SIG-M5 treated with dmso at 0.1 percent for 504 hours (cell line): ENCODE results near the gene RBMS3.
"Not testable (repeated sequence)": the region's sequence is repeated elsewhere in the genome, so short reads cannot be mapped to it uniquely, and the experiment has no call there.

Experiments
- DNase-seq: peaks from one replicate; lab custom pipeline; 2025; ENCODE audit not compliant: unreplicated experiment; lab: John Stamatoyannopoulos, UW

The RBMS3 gene

DNA sequence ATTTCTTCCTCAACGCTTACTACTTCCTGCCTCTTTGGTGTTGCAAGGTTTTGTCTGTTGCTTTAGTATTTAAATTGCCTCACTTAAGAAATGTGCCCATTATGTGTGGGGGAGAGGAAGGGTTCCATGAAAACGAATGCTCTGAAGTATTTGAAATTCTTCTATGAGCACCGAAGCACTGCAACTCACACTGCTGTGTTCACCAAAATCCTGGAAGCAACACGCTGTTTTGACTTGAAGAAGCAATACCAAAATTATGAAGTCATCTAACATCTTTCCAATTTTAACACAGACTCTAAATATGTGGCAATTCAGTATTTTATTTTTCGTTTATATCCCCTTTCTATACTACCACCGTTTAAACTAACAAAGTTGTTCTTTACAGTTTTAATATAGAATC is 101.5 kb downstream of the RBMS3 start:
- peak; percentile 30 for DNase-seq

DNA sequence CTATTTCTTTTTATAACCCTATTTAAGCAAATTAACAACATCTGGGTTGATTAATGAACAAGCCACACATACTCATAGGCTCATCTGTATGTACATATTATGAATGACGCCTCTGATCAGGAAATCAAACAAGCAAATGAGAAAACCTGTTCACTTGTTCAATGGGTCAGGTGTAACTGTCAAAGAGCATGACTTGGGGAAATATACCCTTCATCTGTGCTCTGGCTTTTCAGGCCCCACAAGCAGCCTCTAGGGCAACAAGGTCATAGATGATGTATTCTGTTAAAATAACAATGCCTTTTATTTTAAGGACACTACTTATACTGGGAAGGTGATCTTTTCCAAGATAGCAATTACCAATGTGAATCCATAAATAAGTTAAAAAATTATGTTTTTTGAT is 102.0 kb downstream of the RBMS3 start:
- DNase-seq: no peak

DNA sequence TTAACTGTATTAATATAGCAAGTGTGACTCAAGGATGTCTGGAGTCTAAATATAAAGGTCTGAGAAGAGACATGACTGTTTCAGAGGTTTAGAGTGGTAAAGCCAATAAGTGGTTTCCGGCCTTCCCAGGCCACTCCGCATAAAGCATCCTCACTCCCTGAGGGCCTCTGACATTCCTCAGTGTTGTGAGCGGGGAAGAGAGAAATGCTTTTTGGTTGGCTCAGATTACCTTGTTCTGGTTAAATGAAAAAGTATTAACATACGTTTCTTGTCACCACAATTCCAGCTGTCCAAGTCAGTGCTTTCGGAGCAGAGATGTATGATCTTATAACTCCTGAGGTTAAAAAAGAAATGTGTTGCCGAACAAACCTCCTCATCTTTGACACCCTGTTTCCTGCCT is 103.8 kb downstream of the RBMS3 start:
- no peak for DNase-seq

DNA sequence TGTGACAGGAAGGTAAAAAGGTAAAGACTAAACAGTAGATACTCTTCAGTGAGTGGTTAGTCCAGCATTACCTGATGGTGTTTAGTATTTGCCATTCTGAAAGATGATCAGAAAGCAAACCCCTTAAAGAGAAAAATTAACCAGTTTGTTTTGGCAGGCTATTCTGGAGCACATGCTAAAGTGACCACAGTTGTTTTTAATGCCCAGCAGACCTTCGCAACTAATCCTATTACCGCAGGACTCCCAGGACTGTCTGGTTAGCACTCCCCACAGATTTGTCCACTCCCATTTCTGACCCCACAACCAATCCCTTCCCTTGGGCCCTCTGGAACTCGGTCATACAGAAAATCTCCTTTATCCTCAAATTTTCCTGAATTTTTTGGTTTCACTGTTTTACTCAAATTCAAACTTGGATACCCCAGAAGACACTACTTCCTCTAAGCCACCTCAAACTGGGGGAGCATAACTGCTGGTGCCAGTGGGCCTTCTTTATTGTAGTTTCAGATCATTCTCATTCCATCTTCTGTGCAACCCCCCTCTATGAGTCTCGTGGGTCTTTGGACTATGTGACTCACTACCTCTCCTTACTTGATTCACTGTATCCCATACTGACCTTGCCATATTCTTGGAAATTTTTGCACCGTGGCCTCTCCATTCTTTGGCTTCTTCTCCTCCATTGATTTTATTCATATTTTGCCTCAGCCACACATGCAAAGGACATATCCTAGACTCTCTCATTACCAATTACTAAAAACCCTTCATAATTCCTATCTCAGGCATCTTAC is 104.4 kb downstream of the RBMS3 start:
- DNase-seq: no peak

DNA sequence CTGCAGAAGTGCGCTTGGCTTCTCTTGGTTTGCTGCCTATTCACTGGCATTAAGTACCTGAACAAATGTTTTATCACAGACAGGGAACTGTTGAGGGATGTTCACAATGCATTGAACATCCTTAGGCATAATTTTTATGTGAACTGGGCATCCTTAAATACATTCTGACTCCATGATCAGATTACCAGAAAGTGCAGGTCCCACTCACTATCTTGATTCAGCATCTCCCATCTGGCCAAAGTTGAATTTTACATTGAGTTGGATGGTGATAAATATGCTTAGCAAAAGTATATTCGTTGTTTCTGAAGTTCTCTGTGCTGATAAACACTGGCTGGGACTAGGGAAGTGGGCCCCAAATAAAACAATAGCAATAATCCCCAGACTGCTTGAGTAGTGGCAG is 108.5 kb downstream of the RBMS3 start:
- DNase-seq: no peak

DNA sequence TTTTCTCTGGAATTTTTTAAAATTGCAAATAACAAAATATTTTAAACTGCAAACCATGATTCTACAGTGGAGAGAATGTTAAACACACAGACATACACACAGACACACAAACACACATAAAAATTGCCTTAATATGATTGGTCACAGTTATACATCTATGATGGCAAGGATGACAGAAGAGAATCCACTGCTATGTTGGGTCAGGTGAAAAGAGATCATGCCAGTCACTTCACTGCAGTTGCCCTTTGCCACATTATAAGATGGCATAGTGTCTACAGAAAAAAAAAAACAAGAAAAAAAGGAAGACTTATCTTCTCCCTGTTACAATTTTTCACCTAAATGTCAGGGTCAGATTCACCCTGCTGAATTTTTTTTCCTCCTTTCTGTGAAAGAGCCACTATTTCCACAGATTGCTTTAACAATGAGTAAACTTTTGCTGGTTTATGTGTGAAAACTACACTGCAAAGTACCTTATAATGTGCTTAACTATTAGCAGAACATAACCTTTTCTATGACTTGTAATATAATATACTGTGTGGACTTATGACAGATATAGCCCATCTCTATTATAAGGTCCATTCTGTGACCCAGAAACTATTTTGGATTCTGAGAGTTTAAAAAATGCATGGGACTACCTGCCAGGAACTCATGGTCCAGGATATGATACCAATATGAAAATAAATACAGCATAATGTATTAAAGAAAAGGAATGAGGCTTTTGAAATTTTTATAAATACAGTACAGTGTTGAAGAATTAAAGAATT is 111.9 kb downstream of the RBMS3 start:
- no peak for DNase-seq

DNA sequence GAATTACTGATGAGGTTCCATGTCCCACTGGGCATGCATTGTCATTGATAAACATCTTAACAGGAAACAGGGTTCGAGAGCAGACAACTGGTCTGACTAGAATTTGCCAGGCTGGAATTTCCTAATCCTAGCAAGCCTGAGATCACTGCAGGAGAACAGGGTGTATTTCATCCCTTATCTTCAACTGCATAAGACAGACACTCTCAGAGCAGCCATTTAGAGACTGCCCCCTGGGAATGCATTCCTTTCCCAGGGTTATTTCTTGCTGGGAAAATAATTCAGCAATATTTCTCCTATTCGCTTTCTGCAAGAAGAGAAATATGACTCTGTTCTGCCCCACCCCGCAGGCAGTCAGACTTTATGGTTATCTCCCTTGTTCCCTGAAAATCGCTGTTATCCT is 113.1 kb downstream of the RBMS3 start:
- DNase-seq: not testable (repeated sequence)

DNA sequence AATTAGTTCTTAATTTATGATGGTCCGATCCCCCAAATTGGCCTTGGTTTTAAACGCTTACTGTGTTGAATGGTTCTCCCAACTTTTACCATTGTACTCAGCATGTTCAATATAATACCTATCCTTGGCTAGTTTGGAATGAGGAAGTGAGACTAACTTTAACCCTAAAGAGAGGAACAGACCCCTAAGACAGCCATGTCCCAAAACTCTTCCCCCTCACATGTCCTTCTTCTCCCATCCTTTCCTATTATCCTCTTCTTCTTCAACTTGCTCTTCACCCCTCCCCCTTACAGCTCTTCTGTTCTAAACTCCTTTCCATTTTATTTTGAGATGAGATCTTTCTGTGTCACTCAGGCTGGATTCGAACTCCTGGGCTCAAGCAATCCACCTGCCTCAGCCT is 116.5 kb downstream of the RBMS3 start:
- DNase-seq: peak; percentile 14

DNA sequence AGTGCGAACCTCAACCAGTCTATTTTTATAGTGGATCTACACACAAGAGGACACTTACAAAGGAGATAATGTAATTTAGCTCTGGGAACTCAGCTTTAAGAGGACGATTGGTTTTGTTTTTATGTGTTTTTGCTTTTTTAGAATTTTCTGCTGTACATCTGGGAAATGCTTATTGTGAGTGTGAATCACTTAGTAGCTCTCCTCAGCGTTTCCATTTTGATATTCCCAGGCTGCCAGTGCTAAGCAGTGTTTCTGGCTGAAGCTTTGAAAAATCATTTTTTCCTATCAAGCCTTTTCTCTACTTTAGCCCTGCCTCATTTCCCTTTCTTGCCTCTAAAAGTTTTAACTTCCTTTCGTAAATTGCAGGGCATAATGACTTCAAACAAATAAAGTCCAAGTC is 117.9 kb downstream of the RBMS3 start:
- no peak for DNase-seq

DNA sequence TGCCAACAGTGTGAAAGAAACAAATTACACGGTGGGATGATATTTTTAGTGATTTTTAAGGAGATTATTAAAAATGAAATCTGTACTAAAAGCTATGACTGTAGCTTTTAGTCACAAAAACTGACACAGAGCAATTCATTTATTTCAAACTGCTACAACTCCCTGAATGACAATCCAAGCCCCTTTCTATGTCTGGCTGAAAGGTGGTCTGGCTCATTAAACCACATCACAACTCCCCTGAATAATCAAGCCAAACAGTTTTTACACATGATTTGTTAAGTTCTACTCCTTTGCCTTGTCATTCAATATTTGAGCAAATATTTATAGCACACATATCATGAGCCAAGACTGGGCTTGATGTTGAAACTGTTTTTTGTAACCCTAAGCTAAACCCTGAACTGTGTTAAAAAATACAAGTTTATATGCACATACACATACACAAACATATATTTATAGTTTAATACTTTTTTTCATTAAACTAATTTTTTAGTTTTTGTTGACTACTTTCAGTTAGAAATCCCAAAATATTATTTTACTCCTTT is 125.5 kb downstream of the RBMS3 start:
- DNase-seq: no peak

DNA sequence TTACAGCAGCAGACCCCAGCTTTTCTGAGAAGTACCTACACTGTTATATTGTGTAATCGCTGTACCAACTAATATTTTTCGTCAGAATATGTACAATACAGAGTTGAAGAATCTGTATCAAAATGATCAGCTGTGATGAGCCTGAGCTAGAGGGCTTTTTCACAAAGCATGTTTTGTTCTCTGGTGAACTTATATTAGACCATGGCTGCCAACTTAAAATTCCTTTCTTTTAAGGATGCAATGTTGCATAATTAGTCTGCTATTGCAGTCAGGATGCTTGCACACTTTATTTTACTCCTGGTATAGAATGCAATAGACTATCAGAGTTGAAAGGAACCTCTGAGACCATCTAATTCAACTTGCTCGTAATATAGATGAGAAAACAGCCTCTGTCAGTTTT is 127.8 kb downstream of the RBMS3 start:
- no peak for DNase-seq

DNA sequence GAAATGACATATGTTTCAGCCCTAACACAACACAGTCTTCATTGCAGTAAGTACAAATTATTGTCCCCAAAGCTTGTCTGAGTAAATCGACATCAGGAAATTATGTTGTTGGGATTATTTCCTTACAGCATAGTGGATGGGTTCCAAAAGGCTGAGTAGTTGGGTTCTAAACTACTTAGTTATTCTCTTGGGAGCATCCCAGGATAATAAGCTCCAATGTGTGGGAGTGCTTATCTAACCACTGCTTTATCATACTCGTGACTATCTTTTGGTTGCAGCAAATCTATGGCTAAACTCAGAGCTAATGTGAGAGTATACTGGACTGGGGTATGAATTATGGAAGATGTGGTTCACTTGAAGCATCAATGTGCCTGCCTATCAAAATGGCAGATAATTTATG is 128.5 kb downstream of the RBMS3 start:
- DNase-seq: no peak

DNA sequence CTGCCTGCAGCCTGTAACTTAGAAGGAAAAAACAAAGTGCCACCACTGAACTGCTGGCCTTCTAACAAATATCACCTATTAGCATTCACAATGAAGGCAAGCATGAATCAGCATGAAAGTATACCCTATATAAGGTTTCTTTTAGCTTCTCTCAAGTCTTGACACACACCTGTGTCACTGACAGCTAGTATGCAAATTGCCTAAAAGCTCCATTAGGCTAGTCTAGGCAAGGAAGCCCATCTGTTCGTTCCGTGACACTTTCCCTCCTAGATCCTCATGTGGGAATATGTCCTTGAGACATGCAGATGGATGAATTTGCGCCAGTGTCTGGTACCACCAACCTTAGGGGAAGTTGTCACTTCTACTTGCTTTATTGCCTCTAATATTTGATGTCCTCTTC is 129.3 kb downstream of the RBMS3 start:
- DNase-seq: no peak

DNA sequence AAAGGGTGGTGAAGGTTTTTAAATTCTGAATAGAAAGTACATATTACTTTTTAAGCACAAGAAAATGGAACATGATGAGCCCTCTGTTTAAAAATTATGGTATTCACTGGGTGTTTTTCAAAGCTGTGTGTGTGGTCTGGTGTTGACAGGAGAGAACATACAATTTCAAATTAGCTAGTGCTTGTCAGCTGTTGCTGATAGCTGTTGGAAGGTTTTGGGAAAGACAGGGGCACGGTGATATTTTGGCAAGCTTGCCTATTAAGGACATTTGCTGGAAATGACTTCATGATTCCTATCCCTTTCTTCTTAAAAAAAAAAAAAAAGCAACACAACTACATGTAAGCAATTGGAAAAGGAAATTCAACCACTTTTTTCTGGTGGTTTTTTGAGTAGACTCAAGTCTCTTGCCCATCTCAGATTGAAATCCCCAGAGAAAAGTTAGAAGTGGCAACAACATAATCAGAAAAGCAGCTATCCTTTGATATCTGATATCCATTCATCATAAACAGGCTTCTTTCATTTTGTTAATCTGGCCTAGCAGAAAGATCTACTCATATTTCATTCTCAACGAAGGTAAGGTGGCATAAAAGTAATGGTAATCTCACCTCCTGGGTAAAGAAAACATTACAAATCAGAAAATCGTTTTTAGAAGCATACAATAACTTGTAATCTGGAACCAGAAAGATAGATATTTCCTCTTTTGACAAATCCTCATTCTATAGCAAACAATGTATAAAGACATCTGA is 130.0 kb downstream of the RBMS3 start:
- no peak for DNase-seq

DNA sequence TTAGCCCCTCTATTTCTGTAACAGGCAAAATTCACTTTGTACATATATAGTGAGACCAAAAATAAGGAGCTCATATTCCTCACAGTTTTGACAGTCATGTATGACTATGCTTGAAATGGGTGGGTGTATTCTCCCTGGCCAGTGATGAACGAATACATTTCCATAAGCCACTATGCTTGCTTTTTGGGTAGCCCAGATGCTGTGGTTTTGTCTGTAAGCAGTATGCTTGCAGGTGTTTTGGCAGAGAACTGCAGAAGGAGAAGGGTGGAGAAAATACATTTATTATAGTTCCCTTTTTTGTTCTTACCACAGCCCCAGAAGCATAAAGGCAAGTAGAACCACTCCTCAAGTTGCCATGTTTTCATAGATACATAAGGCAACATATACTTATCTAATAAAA is 131.2 kb downstream of the RBMS3 start:
- DNase-seq: peak; percentile 13

DNA sequence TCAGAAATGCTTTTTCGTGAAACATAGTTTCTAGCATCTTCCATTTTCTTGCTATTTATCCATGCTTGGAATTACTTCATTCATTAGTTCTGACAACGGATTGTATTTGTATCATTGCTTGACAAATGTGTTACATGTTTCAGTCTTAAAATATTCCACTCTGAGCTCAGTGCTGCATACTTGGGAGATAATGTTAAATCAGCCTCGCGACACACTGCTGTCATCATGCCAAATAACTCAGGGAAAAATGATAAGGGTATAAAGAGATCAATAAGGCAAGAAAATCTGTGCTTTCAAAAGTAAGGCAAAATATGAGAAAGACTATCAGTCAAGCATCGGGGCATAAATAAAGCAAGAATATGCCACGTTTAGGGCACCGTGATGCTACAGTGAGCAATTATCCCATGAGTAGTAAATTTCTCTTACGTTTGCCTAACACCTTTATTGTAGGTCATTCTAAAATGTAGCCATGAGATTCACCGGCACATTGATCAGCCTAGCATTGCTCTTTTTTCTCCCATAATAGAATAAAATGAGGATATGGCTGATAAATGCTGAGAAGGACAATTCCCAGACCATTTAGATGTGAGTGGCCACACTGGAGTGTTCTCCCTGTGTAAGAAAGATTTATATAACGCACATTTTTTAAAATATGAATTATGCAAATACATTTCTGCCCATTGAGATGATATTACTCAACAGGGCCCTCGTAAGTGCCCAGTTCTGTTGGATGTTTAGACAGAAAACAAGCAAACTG is 133.8 kb downstream of the RBMS3 start:
- DNase-seq: no peak

DNA sequence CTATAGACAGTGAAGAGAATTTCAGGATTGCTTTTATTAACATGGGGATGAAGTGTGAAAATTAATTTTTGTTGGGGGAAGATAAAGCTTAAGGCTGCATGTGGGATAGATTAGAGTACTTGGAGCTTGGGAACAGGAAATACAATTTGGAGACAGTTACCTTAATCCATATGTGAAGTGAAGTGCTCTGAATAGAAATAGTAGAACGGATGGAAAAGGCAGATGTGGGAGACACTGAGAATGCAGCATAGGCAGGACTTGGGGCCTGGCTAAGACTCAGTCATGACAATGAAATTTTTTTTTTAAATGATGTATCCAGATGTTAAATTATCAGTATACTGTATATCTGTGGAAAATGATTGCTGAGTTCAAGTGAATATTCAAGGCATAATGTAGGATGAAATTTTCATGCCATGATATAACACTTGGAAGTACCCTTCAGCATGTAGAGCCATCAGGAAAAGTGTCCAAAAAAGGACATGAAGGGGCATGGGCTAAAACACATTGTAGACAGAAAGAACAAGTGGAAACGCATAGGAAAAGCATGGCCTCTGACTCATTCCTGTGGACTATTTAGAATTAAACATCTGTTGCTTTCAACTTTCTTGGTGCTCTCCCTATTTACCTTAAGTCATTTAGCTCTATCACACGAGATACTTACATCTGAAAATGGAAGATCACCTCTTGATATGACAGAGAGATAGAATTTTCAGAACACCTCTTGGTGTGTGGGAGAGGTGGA is 134.8 kb downstream of the RBMS3 start:
- no peak for DNase-seq

DNA sequence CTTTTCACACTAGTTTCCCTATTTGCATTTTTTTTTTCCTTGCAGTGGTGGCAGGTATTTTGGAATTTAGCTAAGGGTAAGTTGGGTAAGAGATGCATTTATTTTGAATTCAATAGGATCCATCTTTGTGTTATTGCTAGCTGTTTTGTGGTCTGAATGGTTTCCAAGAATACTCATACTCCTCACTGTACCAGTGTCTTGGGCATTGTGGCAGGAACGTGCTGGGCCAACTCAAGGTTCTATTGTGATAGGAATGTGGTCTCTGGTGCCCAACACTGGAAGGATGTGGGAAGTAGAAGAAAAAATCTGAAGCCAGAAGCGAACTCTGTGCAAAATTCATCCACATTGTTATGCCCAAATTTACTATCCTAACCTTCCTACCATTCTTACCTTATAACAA is 135.6 kb downstream of the RBMS3 start:
- DNase-seq: no peak

DNA sequence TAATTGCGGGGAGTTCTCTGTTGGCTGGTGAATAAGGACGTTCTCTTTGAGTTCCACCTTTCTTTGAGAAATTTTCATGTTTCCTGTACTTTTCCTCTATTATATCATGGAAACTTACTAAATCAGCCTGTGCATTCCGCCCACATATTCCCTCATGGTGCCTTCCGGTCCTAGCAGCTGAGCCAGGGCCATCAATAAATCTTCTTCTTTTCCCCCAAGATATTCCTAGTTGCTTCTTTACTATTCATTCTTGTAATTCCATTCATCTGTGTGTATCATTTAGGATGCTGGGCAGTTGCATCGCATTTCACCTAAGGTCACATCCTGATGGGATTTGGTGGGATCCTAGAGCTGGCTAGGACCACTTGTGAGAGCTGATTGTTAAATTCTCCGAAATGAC is 139.2 kb downstream of the RBMS3 start:
- DNase-seq: no peak
